Measurements from ENCODE around the gene OTOP2. TPM values are rescaled to one million over a fixed set of nuclear protein-coding genes. Genes with fewer than 3 reads are reported as not detected.
A peak's percentile ranks its signal among the peaks of the same experiment; 100 is the strongest.

Gene OTOP2
- polyA plus RNA-seq, 10 donors: not detected

DNA sequence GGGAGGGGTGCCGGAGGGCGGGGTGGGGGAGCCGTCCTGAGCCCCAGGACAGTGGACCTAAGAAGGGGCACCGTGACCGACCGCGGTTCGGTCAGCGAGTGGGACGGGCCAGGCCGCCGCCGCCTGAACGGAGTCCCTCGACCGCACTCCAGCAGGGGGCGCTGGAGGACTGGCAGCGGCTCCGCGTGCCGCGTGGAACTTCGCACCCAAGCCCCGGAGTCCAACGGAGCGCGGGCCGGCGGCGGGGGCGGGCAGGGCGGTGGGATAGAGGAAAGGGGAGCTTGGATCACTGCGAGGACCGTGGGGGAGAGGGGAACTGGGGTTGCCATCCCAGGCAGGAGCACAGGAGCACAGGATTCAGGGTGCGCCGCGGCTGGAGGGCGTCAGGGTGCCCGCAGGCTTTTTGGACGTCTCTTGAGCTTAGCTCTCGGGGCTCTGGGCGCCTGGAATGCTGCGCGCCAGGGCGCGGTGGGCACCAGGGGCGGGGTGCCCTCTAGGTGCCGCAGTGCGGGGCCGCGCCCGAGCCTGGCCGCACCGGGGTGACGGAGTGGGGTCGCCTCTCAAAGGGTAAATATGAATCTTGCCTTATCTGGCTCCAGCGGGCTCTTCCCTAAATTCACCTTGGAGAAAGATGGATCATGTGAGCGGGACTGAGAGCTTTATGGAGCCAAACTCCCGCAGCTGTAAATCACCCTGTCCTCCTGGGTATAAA is 379 bp upstream of the OTOP2 start:
- peak; percentile 11 to 60 (median 59) for DNase-seq

DNA sequence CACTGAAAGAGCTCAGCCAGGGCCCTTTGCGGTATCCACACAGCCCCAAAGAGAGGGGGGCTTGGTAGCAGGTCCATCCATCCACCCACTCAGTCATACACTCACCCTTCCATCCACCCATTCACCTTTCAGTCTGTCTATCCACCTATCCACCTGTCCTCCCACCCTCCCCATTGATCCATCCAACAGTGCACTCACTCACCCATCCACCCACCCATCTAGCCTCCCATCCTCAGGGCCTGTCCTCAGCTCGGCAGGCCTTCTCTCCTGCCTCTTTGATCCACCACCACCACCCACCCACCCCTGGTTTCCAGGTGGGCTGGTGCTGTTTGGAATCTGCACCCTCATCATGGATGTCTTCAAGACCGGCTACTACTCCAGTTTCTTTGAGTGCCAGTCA is 1.2 kb downstream of the OTOP2 start:
- DNase-seq: no peak

DNA sequence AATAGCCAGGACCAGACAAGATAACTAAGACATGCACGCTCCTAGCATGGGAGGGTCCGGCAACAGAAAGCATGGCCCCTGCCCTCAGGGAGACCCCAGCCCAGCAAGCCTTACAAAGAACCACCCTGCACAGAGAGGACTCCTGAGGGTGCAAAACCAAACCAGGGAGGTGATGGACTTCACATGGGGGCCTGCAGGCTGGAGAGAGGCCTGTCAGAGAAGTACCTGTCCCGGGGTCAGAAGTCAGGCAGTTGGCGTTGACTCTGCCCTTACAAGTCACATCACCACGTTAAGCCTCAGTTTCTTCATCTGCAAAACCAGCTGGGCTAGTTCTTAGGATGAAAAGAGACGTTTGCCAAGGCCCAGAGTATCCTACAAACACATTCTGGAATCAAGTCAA is 4.7 kb downstream of the OTOP2 start:
- DNase-seq: no peak

DNA sequence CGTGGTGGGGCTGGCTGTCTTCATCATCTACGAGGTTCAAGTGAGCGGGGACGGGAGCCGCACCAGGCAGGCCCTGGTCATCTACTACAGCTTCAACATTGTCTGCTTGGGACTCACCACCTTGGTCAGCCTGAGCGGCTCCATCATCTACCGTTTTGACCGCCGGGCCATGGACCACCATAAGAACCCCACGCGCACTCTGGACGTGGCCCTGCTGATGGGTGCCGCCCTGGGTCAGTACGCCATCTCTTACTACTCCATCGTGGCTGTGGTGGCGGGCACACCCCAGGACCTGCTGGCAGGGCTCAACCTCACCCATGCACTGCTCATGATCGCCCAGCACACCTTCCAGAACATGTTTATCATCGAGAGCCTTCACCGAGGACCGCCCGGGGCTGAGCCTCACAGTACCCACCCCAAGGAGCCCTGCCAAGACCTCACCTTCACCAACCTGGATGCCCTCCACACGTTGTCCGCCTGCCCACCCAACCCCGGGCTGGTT is 6.5 kb downstream of the OTOP2 start:
- no peak for DNase-seq

DNA sequence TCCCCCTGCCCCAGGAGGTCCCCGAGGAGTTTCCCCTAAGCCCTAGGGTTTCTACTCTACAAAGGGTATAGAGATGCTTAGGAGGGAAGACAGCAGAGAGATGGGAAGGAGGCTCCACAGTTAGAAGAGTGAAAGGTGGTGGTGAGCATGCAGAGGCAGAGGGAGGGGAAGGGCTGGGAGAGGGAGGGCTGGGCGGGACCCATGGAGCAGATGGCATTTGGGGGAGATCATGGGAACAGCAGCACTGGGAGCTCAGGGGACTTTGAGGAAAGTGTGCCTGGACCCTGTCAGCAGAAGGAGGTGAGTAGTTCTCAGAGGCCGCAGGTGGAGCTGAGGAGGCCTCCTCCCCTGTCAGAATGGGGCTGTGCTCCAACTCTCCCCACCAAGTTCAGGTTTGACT is 11.0 kb downstream of the OTOP2 start:
- DNase-seq: no peak

DNA sequence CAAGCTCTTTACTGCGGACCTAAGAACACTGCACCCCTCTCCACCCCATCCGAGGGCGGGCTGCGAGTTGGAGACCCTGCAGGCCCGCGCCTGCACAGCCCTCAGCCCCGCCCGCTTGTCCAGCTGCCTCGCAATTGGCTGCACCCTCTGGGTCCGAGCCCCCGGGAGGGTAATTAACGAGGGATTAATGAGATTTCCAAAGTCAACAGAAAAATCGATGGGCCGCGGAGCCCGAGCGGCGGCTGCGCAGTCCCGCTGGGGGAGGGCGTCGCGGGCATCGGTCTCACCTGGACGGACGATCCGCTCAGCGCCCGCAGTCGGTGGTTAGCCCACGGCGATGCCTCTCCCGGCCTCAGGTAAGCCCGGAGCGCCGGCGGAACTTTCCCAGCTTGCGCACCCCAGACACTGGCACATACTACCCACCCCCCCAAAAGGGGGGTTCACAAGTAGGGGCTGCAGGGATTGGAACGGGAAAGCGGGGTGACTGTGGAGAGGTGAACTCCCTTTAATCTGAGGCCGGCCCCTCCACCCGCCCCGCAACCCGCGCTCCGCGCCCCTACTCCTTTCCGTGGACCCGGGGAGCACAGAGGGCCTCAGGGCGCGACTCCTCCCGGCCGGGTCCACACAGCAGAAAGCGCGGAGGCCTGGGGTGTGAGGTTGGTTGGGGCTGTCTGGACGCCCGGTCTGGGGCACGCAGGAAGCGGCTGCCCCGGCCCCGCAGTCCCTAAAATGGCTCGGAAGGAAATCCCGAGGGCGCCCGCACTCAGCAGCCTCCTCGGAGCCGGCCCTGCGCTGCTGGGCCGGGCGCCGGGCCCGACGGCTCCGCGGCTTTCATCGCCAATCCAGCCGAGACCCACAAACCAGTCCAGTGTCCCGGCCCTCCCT is 11.8 kb downstream of the OTOP2 start, which contains the start of gene OTOP3:
TSS of gene OTOP3 (plus strand) at position 314 of the 885 bp plus-strand sequence. CDS start at position 338, 24 bp downstream.
- DNase-seq: no peak

DNA sequence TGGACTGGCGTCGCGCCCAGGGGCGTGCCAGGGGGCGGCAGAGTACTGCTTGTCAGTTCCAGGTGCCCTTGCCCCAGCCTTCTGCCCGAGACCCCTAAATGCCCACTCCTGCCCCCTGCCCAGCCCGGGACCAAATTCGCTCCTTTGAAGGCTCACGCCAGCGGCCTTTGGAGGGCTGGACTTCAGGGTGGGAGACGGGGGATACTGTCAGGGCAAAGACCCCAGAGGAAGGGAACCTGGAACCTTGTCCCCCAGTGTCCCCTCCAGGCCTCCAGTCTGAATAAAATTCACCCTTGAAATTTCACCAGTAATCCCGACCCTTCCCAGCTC is 12.4 kb downstream of the OTOP2 start:
- DNase-seq: no peak

DNA sequence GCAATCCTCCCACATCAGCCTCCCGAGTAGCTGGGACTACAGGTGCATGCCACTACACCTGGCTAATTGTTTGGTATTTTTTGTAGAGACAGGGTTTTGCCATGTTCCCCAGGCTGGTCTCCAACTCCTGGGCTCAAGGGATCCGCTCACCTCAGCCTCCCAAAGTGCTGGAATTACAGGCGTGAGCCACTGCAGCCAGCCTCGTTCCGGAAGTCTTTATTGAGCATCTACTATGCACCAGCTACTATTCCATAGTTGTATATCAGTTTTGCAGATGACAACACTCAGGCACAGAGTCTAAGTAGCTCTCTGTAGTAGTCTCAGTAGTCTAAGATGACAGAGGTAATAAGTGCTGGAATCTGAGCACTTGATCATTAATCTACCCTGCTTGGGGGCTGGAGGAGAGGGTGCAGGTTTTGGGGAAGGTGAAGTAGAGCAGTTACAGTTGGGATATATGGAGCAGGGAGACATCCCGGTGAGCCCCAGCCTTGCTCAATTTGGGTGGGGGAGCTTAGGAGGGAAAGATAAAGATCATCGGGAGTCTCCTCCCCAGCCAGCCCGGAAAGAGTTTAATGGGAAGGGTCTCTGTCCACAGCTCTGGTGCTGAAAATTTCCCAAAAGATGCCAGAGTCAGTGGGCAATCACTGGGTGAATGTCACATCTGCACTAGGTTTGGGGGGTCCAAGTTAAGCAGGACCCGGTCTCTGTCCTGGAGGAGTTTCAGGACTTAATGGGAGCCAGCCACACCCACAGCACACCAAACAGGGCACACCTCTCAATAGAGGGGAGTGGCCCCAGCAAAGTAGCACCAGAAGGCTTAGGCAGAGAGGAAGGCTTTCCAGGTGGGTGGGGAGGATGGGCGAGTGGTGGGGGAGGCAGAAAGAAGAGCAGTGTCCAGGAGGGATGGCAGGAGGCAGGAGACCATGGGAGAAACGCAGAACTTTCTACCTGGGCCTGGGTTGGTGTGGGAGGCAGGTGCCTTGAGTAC is 13.3 kb downstream of the OTOP2 start:
- DNase-seq: no peak

DNA sequence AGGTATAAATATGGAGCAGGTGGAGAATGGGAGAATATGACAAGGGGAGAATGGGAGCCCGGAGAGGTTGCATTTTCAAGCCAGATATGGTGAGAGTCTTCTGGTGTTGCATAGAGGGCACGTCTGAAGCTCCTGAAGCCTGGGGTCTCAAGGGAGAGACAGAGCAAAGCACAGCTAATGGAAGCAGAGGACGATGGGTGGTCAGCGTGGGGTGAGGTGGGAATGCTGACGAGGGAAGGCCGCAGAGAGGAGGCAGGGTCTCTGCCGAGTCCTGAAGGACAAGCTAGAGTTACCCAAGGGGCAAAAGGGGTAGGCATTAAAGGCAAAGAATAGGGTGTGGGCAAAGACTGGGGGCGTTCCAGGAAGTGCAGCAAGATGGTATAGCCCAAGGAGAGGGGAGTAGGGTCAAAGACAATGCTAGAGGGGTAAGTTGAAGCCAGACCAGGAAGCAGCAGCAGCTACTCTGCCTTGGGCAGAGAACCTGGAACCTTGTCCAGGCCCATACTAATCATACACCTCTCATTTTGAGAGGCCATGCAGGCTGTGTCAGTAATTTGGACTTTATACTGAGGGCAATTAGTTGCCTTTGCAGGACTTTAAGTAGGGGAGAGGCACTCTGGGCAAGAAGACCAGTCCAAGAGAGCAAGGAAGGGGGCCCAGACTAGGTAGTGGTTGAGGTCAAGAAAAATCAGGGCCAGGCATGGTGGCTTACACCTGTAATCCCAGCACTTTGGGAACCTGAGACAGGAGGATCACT is 14.3 kb downstream of the OTOP2 start:
- DNase-seq: no peak

DNA sequence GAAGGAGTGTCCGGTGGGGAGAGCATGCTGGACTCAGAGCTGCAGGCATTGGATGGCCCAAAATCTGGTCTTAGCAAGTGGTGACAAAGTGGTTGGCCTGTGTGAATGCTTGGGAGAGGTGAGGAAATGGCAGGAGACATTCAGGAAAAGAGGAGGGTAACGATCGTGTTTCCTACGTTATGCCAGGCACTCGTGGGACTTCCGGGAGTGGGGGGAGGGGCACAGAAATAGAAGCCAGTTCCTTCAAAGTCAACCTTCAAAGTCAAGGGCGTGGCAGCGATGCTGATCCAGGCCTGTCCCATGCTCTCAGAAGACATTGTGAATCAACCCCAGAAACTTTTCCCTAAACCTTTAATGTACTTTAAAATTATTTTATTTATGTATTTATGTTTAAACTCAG is 15.5 kb downstream of the OTOP2 start:
- no peak for DNase-seq

DNA sequence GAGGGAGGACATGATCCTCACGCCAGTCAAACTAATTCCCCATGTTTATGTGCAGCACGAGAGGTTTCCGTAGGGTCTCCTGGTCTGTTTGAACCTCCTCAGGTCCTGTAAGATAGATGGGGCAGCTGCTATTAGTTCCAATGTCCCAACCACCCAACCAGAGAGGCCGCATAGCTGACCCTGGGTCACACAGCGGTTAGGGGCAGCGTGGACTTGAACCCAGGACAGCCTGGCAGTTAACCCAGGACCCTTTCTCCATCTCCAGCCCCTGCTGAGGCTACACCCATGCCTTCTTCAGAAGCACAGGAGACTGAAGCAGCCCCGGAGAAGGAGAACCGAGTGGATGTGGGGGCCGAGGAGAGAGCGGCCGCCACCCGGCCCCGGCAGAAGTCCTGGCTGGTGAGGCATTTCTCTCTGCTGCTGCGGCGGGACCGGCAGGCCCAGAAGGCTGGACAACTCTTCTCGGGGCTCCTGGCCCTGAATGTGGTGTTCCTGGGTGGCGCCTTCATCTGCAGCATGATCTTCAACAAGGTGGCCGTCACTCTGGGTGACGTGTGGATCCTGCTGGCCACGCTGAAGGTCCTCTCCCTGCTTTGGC is 17.2 kb downstream of the OTOP2 start:
- DNase-seq: no peak

DNA sequence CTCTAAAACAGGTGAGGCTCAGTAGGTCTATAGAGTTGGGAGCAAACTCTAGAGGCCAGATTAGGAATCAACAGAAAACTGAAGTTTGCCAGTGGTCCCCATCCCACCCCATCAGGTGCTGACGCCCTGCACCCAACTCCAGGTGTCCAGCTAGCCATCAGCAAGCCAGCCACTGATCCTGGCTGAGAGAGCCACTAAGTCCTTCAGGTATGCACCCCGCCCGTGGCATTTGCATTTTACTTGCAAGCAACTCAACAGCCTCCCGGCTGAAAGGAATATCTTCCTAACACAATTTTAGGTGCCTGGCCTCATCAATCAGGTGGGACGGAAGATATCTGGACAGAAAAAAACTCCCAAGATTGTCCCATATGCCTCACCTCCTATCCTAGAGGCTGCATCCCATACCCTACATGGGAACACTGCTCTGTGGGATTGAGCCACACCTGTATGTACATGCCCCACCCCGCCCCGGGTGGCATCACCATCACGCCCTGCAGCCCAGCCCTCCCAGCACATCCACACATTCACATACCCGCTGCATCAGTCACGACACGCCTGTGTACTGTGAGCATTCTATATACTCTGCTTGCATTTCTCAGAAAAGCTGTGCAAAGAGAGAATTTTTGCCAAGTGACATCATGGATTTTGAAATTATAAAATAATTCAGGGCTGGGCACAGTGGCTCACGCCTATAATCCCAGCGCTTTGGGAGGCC is 19.9 kb downstream of the OTOP2 start:
- DNase-seq: no peak

DNA sequence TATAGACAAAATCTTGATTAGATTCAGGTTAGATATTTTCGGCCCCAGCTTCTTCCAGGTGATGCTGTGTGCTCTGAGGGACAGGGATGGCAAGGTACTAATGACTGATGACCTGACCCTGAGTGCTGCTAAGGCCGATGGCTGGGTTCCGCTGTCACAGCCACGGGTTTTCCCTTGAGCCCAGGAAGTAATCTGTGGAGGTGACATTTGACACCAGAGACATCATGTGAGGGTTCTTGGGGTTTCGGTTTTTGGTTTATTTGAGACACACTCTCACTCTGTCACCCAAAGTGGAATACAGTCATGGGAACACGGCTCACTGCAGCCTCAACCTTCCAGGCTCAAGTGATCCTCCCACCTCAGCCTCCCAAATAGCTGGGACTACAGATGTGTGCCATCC is 21.5 kb downstream of the OTOP2 start:
- DNase-seq: no peak

DNA sequence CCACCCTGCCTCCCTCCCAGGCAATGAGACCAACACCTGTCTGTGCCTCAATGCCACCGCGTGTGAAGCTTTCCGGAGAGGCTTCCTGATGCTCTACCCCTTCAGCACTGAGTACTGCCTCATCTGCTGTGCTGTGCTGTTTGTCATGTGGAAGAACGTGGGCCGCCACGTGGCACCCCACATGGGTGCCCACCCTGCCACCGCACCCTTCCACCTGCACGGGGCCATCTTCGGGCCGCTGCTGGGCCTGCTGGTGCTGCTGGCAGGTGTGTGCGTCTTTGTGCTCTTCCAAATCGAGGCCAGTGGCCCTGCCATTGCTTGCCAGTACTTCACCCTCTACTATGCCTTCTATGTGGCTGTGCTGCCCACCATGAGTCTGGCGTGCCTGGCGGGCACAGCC is 22.6 kb downstream of the OTOP2 start:
- DNase-seq: no peak

DNA sequence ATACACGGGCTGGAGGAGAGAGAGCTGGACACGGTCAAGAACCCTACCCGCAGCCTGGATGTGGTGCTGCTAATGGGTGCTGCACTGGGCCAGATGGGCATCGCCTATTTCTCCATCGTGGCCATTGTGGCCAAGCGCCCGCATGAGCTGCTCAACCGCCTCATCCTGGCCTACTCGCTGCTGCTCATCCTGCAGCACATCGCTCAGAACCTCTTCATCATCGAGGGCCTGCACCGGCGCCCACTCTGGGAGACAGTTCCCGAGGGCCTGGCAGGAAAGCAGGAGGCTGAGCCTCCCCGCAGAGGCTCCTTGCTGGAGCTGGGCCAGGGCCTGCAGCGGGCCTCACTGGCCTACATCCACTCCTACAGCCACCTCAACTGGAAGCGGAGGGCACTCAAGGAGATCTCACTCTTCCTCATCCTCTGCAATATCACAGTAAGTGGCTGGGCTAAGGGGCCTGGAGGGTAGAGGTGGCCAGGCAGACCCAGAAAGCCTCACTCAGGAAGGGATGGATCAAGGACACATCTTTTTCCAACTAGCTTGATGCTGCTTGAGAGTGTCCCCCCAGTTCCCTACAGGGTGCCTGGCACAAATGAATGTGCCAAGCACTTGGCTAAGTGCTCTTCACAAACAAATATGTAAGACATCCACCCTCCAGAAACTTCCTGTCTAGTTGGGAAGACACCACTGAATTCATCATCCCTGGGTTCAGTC is 23.1 kb downstream of the OTOP2 start:
- no peak for DNase-seq

DNA sequence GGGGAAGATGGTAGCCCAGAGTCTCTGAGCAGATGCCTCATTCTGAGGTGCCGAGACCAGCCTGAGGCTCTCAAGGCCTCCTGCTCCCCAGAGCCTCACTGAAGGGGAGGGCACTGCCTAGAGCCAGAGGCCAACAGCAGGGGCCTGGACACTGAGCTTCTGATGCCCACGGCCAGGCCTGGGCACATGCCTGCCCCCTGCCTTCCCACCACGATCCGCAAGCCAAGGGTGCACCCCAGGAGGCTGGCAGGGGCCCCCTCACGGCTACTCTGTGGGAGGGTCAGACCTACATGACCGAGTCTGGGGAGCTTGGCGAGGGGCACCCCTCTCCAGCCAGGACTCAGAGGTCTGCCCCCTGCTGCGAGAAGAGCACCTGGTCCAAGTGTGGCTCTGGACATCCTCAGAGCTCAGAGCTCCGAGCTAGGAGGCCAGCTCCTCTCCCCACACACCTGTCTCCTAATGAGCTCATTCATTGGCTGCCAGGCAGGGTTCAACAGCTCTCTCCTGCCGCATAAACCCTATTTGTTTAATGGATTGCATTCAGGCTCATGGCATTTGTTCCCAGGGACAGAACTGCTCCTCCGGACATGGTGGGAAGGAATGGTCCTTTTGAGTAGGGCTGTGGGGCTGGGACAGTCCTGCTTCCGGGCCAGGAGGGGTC is 25.5 kb downstream of the OTOP2 start:
- DNase-seq: no peak

DNA sequence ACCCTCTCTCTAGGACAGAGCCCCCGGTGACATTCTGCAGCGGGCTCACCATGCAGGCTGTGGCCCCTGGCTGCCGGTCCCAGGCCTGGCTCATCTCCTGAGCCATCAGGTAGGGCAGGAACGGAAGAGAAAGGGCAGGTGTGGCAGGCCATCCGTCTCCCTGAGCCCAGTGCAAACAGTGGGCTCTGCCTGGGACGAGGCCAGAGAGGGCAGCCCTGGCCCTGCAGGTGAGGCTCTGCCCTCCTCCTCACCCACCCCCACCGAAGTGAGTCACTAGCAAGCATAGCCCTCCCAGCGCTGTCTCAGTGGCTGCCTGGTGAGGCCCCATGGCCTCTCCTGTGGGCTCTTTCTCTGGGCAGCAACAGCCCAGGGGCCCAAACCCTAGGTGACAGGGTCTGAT is 26.1 kb downstream of the OTOP2 start:
- DNase-seq: no peak

DNA sequence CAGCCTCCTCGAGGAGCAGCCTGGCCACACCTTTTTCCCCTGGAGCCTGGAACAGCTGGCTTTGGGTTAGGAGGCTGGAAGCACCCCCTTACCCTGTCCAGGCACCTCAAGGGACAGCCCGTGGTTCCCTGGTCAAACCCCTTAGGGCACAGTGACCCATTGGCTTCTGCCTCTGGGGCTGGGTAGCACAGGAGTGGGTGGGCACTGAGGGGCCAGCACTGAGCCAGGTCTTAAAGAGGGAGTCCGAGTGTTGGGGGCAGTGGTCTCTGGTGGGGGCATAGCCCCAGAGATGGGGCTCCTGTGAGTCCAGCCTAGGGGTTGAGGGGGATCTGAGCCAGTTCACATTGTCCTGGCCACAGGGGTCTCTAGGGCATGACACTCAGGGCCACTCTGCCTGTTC is 27.0 kb downstream of the OTOP2 start:
- no peak for DNase-seq
